ENCODE measurements around the gene FAM177B. TPM values are rescaled to one million over a fixed set of nuclear protein-coding genes. Genes with fewer than 3 reads are reported as not detected.

FAM177B gene
- total RNA-seq, 6 donors from 2014 or later: 0.46 to 0.79 (median 0.64) TPM; not detected in 3

DNA sequence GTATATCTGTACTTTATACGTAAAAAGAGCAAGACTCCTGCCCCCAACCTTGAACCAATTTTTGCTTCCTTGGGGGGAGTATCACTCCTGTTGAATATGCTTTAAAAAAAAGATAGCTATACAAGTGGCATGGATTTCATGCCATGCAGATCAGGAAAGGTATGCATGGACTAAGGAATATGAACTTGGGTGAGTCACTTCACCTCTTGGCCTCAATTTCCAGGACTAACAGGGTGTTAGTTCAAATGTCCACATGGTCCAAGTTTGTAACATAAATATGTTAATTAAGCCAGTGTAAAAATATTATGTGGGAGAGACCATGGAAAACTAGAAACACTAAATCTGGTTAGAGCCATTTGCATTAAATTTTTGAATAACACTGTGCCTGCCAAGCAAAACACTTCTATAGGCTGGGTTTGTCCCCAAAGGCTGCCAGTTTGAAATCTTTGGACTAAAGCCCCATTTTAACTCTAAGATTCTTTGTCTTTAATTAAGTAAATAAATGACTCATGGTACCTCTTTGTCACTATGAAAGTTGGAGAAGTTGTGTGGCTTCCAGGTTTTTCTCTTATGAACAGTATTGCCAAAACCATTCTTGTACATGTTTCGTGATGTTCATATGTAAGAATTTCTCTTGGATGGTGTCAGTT lies 33.1 kb downstream of the FAM177B start:
- TF ChIP-seq POLR2AphosphoS5 (IDR thresholded peaks at IDR 0.05): no peak
- no peak for TF ChIP-seq EP300 (IDR thresholded peaks at IDR 0.05)
- TF ChIP-seq POLR2A (IDR thresholded peaks at IDR 0.05): no peak
- TF ChIP-seq, protein P1, sequence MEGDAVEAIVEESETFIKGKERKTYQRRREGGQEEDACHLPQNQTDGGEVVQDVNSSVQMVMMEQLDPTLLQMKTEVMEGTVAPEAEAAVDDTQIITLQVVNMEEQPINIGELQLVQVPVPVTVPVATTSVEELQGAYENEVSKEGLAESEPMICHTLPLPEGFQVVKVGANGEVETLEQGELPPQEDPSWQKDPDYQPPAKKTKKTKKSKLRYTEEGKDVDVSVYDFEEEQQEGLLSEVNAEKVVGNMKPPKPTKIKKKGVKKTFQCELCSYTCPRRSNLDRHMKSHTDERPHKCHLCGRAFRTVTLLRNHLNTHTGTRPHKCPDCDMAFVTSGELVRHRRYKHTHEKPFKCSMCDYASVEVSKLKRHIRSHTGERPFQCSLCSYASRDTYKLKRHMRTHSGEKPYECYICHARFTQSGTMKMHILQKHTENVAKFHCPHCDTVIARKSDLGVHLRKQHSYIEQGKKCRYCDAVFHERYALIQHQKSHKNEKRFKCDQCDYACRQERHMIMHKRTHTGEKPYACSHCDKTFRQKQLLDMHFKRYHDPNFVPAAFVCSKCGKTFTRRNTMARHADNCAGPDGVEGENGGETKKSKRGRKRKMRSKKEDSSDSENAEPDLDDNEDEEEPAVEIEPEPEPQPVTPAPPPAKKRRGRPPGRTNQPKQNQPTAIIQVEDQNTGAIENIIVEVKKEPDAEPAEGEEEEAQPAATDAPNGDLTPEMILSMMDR (IDR thresholded peaks at IDR 0.05): no peak
- Histone ChIP-seq H3K27me3 (no peaks in the 10 kb centered on the region), H3K9me3 (peaks cover 0 to 9% (median 8%) of the 10 kb centered on the region in 4 donors), H3K4me3 (no peak overlapping the region), H3K27ac (peak overlapping the region in 1 of 4 donors; percentile 57), H3K4me1 (peaks cover 0 to 10% (median 2%) of the 10 kb centered on the region in 4 donors), H3K36me3 (no peaks in the 10 kb centered on the region)
- ATAC-seq (ENCODE audit: low FRiP score in 2 of 2): no peak
- 84 to 91% methylated on average over 2 of the region's 2 CpGs for WGBS, 2 donors
- no peak for DNase-seq

DNA sequence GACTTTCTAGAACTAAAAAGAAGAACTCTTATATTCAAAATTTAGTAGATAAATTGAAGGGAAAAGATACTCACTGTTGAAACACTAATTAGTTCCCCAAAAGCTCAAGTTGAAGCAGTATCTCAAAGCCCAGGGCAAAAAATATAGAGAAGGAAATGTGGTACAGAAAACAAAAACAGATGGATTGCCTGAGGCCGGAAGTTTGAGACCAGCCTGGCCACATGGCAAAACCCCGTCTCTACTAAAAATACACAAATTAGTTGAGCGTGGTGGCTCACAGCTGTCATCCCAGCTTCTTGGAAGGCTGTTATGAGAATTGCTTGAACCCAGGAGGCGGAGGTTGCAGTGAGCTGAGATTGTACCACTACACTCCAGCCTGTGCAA lies 36.0 kb downstream of the FAM177B start:
- Histone ChIP-seq H3K4me3 (peak overlapping the region in 3 of 4 donors; percentile 10 to 34 (median 28)), H3K27ac (peak overlapping the region; percentile 44 to 77 (median 72)), H3K27me3 (no peaks in the 10 kb centered on the region), H3K9me3 (peaks cover 0 to 9% (median 8%) of the 10 kb centered on the region in 4 donors), H3K4me1 (peaks cover 0 to 18% (median 5%) of the 10 kb centered on the region in 4 donors), H3K36me3 (no peaks in the 10 kb centered on the region)
- 49 to 55% methylated on average over 4 of the region's 4 CpGs for WGBS, 2 donors
- ATAC-seq (ENCODE audit: low FRiP score in 2 of 2) (peak in 1 of 2 donors; percentile 40), DNase-seq (no peak)
- TF ChIP-seq POLR2A (IDR thresholded peaks at IDR 0.05) (no peak), POLR2AphosphoS5 (IDR thresholded peaks at IDR 0.05) (peak in 1 of 2 donors; percentile 33)

DNA sequence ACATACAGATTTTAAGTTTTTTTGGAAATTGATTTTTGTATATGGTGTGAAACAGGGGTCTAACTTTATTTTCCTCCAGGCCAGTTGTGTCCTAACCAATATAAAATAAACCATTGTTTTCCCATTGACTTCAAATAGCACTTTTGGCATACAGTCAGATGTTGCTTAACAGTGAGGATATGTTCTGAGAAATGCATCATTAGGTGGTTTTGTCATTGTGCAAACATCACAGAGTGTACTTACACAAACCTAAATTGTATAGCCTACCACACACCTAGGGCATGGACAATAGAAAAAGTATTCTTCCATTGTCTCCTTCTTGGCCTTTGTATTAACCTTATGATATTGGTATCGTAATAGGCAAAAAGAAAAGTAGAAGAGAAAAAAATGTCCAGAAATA lies 40.5 kb downstream of the FAM177B start:
- H3K9me3 ChIP-seq: no peaks in the 10 kb centered on the region
- TF ChIP-seq POLR2A (IDR thresholded peaks at IDR 0.05) (no peak), EP300 (IDR thresholded peaks at IDR 0.05) (peak in 1 of 4 donors; percentile 59), POLR2AphosphoS5 (IDR thresholded peaks at IDR 0.05) (peak in 1 of 2 donors; percentile 47)
- TF ChIP-seq, protein P1 (IDR thresholded peaks at IDR 0.05): no peak
- H3K4me3 ChIP-seq: no peak overlapping the region
- no peaks in the 10 kb centered on the region for H3K36me3 ChIP-seq
- H3K27ac ChIP-seq: no peak overlapping the region
- H3K4me1 ChIP-seq: peaks cover 0 to 13% (median 2%) of the 10 kb centered on the region in 4 donors
- no peak for DNase-seq
- ATAC-seq (ENCODE audit: low FRiP score in 2 of 2): no peak
- H3K27me3 ChIP-seq: no peaks in the 10 kb centered on the region
- 86 to 93% methylated on average over 1 of the region's 1 CpG for WGBS, 2 donors

DNA sequence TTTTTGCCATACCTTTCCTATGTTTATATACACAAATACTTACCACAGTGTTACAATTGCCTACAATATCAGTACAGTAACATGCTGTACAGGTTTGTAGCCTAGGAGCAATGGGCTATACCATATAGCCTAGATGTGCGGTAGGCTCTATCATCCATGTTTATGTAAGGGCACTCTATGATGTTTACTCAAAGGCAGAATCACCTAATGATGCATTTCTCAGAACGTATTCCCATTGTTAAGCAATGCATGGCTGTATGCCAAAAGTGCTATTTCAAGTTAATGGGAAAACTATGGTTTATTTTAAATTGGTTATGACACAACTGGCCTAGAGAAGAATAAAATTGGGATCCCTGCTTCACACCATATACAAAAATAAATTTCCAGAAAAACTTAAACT lies 41.0 kb downstream of the FAM177B start:
- TF ChIP-seq POLR2AphosphoS5 (IDR thresholded peaks at IDR 0.05) (no peak), EP300 (IDR thresholded peaks at IDR 0.05) (no peak), POLR2A (IDR thresholded peaks at IDR 0.05) (no peak)
- TF ChIP-seq, protein P1 (IDR thresholded peaks at IDR 0.05): no peak
- Histone ChIP-seq H3K27ac (no peak overlapping the region), H3K4me3 (no peak overlapping the region), H3K27me3 (no peaks in the 10 kb centered on the region), H3K9me3 (no peaks in the 10 kb centered on the region), H3K4me1 (peaks cover 0 to 11% (median 2%) of the 10 kb centered on the region in 4 donors), H3K36me3 (no peaks in the 10 kb centered on the region)
- ATAC-seq (ENCODE audit: low FRiP score in 2 of 2): no peak
- 29 to 35% methylated on average over 2 of the region's 2 CpGs for WGBS, 2 donors
- no peak for DNase-seq

DNA sequence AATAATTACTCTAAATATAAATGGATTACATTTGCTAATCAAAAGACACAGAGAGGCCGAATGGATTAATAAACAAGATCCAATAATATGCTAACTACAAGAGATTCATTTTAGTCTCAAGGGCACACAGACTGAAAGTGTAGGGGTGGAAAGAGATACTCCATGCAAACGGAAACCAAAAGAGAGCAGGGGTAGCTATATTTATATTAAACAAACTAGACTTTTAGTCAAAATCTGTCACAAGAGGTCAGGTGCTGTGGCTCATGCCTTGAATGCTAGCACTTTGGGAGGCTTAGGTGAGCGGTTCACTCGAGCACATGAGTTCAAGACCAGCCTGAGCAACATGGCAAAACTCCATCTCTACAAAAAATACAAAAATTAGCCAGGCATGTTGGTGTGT lies 44.2 kb downstream of the FAM177B start:
- WGBS, 2 donors: 75 to 89% methylated on average over 4 of the region's 4 CpGs

More for the DNA sequence above, 44.2 kb downstream of the FAM177B start:
- TF ChIP-seq, protein P1 (IDR thresholded peaks at IDR 0.05): no peak
- TF ChIP-seq POLR2A (IDR thresholded peaks at IDR 0.05) (no peak), POLR2AphosphoS5 (IDR thresholded peaks at IDR 0.05) (no peak), EP300 (IDR thresholded peaks at IDR 0.05) (no peak)
- H3K9me3 ChIP-seq: no peaks in the 10 kb centered on the region
- H3K36me3 ChIP-seq: no peaks in the 10 kb centered on the region
- H3K27ac ChIP-seq: no peak overlapping the region
- H3K27me3 ChIP-seq: no peaks in the 10 kb centered on the region
- no peak for ATAC-seq (ENCODE audit: low FRiP score in 2 of 2)
- peaks cover 11 to 35% (median 19%) of the 10 kb centered on the region in 4 donors for H3K4me1 ChIP-seq
- no peak for DNase-seq
- H3K4me3 ChIP-seq: no peak overlapping the region

All from upper lobe of left lung (tissue), 6 donors.